ENCODE data around the gene KRR1. TPM values are rescaled to one million over a fixed set of nuclear protein-coding genes. Genes with fewer than 3 reads are reported as not detected.
A peak's percentile ranks its signal among the peaks of the same experiment; 100 is the strongest.

Gene KRR1
- total RNA-seq, 1 experiment from 2014 or later: 76.8 TPM

DNA sequence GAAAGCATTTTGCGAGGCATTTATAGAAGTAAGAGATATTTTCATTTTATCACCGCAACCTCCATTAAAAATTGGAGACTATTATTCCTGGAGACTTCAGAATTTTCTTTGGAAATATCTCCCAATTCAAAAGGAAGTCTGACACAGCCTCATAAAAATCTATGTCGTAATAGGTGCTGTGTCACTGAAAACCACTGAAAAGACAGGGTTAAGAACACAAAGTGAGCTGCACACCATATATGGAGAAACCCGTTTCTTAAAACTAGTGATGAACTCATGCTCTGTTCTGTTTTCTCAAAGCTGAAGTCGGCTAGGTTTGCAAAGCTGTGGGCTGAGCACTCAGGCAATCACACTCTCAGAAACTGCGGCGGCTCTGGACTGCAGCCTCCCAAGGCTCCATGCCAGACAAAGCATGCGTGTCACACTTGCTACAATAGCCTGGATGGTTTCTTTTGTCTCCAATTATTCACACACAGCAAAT lies 30.9 kb downstream of the KRR1 start, which contains the start of gene GLIPR1:
Gene GLIPR1 (plus strand): TSS at position 287 of the 481 bp plus-strand sequence. CDS start 126 bp downstream, at position 413.
- intact Hi-C loops (cut with micrococcal nuclease): loop anchor here (1.0 kb wide), 2 partner anchors 89 to 150 kb away; partner anchors contain the start of genes CAPS2 and GLIPR1L2
- Mint-ChIP-seq H3K4me1 (ENCODE audit: insufficient read depth, unreplicated experiment) (peaks cover 41% of the 10 kb centered on the region), H3K36me3 (ENCODE audit: insufficient read depth, unreplicated experiment) (no peaks in the 10 kb centered on the region), H3K4me3 (ENCODE audit: unreplicated experiment) (peak within 1 kb of the TSS; percentile 66), H3K27ac (ENCODE audit: low read depth, unreplicated experiment) (peak within 1 kb of the TSS; percentile 94), H3K9me3 (ENCODE audit: unreplicated experiment) (no peaks in the 10 kb centered on the region), H3K27me3 (ENCODE audit: insufficient read depth, unreplicated experiment) (no peaks in the 10 kb centered on the region)
- CTCF ChIA-PET: interaction anchor here (1.3 to 3.6 kb wide), 2 partner anchors 24 to 89 kb away, joined by 3 to 17 read pairs; partner anchors contain the start of gene GLIPR1L2
- BruUV-seq (replicated peaks): no TSS peak
- DNase-seq (ENCODE audit: unreplicated experiment): peak; percentile 95
- no peak for TF ChIP-seq CTCF (IDR thresholded peaks at IDR 0.05; ENCODE audit: unreplicated experiment)
- POLR2A ChIA-PET: interaction anchor here (0.7 to 8.0 kb wide), 10 partner anchors 9 to 359 kb away, joined by 3 to 69 read pairs (median 3); partner anchors contain the start of genes GLIPR1L1, GLIPR1L2 and KRR1

GRCh38 chr12:75479963-75480461 lies 31.4 kb downstream of the KRR1 start:
- H3K27ac Mint-ChIP-seq (ENCODE audit: low read depth, unreplicated experiment): peak overlapping the region; percentile 94
- TSS peak; percentile 72 for BruUV-seq (replicated peaks)
- ChIA-PET CTCF (interaction anchor here (1.1 to 3.6 kb wide), 5 partner anchors 13 to 146 kb away, joined by 3 to 17 read pairs (median 6); partner anchors contain the start of genes GLIPR1L1 and GLIPR1L2), POLR2A (interaction anchor here (0.8 to 8.0 kb wide), 8 partner anchors 9 to 359 kb away, joined by 3 to 69 read pairs (median 4); partner anchors contain the start of genes GLIPR1L1, GLIPR1L2 and KRR1)
- H3K4me3 Mint-ChIP-seq (ENCODE audit: unreplicated experiment): peak overlapping the region; percentile 66
- no peaks in the 10 kb centered on the region for H3K9me3 Mint-ChIP-seq (ENCODE audit: unreplicated experiment)
- DNase-seq (ENCODE audit: unreplicated experiment): peak; percentile 23
- intact Hi-C loops (cut with micrococcal nuclease): loop anchor here (1.0 kb wide), 2 partner anchors 89 to 150 kb away; partner anchors contain the start of genes CAPS2 and GLIPR1L2
- no peaks in the 10 kb centered on the region for H3K27me3 Mint-ChIP-seq (ENCODE audit: insufficient read depth, unreplicated experiment)
- H3K4me1 Mint-ChIP-seq (ENCODE audit: insufficient read depth, unreplicated experiment): peaks cover 41% of the 10 kb centered on the region
- TF ChIP-seq CTCF (IDR thresholded peaks at IDR 0.05; ENCODE audit: unreplicated experiment): no peak
- H3K36me3 Mint-ChIP-seq (ENCODE audit: insufficient read depth, unreplicated experiment): no peaks in the 10 kb centered on the region

DNA sequence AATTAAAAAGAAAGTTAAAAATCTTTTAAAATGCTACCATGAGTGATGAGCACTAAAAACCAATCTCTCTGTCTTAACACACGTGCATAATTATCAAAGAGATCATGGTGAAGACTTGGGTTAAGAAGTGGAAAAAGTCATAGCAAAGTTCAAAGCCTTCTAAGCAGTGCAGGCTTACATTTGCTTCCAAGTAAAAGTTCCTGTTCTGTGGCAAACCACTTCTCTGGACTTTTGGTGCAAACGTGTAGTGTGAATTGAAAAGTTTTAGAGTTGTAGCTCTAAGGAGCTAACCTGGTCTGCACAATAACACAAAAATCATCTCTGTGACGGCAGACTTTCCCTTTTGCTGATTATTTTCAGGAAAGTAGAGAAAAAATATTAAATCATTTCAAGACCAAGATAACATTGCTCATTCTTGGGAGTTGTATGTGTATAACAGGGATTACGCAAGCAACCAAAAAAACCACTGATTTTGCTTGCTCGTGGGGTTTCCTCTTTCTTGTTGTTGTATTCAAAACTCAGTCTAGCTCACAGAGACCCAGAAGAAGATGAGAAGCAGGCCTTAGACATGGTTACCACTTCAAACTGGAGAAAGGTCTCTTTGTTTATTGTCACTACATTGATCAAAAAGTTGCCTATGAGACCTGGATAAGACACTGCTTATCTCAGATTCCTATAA lies 33.2 kb downstream of the KRR1 start:
- Mint-ChIP-seq H3K27me3 (ENCODE audit: insufficient read depth, unreplicated experiment) (no peaks in the 10 kb centered on the region), H3K4me1 (ENCODE audit: insufficient read depth, unreplicated experiment) (peaks cover 32% of the 10 kb centered on the region)
- CTCF ChIA-PET: interaction anchor here (0.6 to 3.6 kb wide), 3 partner anchors 11 to 1114 kb away, joined by 4 to 17 read pairs (median 6); partner anchors contain the start of gene GLIPR1L2

More for the DNA sequence above, 33.2 kb downstream of the KRR1 start:
- TF ChIP-seq CTCF (IDR thresholded peaks at IDR 0.05; ENCODE audit: unreplicated experiment): no peak
- BruUV-seq (replicated peaks): no TSS peak
- POLR2A ChIA-PET: interaction anchor here (0.6 to 4.8 kb wide), 4 partner anchors 33 to 1516 kb away, joined by 3 to 29 read pairs (median 4); partner anchors contain the start of gene KRR1
- intact Hi-C loops (cut with micrococcal nuclease): no loop called here
- Mint-ChIP-seq H3K9me3 (ENCODE audit: unreplicated experiment) (no peaks in the 10 kb centered on the region), H3K27ac (ENCODE audit: low read depth, unreplicated experiment) (no peak overlapping the region), H3K4me3 (ENCODE audit: unreplicated experiment) (no peak overlapping the region), H3K36me3 (ENCODE audit: insufficient read depth, unreplicated experiment) (no peaks in the 10 kb centered on the region)
- no peak for DNase-seq (ENCODE audit: unreplicated experiment)
